ENCODE data around the gene NFIA. TPM values are rescaled to one million over a fixed set of nuclear protein-coding genes. Genes with fewer than 3 reads are reported as not detected.

NFIA gene
- total RNA-seq, 1 donor from 2014 or later: 16.2 TPM

- H3K4me1 Mint-ChIP-seq (ENCODE audit: unreplicated experiment): no peaks in the 10 kb centered on the region
- no peak for TF ChIP-seq CTCF (IDR thresholded peaks at IDR 0.05; ENCODE audit: unreplicated experiment)
- no peaks in the 10 kb centered on the region for H3K36me3 Mint-ChIP-seq (ENCODE audit: low read depth, unreplicated experiment)
- no peak overlapping the region for H3K4me3 Mint-ChIP-seq (ENCODE audit: unreplicated experiment)
- no peak for DNase-seq (ENCODE audit: low spot score)
- no peaks in the 10 kb centered on the region for H3K27me3 Mint-ChIP-seq (ENCODE audit: unreplicated experiment)
- H3K27ac Mint-ChIP-seq (ENCODE audit: unreplicated experiment): no peak overlapping the region
- H3K9me3 Mint-ChIP-seq (ENCODE audit: unreplicated experiment): no peaks in the 10 kb centered on the region
These were observed 144.6 kb downstream of the NFIA start for GRCh38 chr1:61226791-61227567.

DNA sequence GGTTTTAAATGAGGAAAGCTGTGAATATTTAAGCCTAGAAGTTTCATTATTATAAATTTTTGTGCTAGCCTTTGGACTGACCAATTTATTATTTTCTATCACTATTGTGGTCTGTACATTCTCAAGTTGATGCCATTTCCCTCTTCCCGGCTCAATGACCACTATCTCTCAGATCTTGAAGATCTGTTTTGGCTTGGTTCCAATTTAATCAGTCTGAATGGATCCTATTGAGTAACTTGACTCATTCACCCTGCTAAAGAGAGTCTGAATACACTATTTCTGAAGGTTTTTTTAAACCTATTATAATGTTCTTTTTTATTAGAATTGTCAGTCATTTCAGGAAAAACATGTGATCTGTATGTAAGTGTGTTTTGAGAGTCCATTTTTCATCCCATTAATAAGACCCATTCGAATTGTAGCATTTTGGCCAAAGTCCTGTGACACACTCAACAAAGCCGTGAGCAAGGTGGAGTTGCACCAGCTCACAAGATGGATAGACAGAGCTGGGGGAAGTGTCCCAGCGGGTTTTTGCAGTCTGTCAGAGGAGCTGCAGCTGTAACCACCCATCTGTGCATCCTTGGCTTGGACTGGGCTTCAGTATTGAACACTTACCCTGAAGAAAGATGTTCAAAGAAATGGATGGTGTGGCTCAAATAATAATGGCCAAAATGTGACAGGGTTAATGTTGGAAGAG is 145.6 kb downstream of the NFIA start:
- no peak overlapping the region for H3K27ac Mint-ChIP-seq (ENCODE audit: unreplicated experiment)
- H3K36me3 Mint-ChIP-seq (ENCODE audit: low read depth, unreplicated experiment): no peaks in the 10 kb centered on the region
- TF ChIP-seq CTCF (IDR thresholded peaks at IDR 0.05; ENCODE audit: unreplicated experiment): no peak
- H3K4me3 Mint-ChIP-seq (ENCODE audit: unreplicated experiment): no peak overlapping the region
- DNase-seq (ENCODE audit: low spot score): no peak
- H3K27me3 Mint-ChIP-seq (ENCODE audit: unreplicated experiment): no peaks in the 10 kb centered on the region
- no peaks in the 10 kb centered on the region for H3K9me3 Mint-ChIP-seq (ENCODE audit: unreplicated experiment)
- no peaks in the 10 kb centered on the region for H3K4me1 Mint-ChIP-seq (ENCODE audit: unreplicated experiment)

- Mint-ChIP-seq H3K4me1 (ENCODE audit: unreplicated experiment) (no peaks in the 10 kb centered on the region), H3K9me3 (ENCODE audit: unreplicated experiment) (no peaks in the 10 kb centered on the region), H3K36me3 (ENCODE audit: low read depth, unreplicated experiment) (peaks cover 4% of the 10 kb centered on the region), H3K27me3 (ENCODE audit: unreplicated experiment) (no peaks in the 10 kb centered on the region), H3K4me3 (ENCODE audit: unreplicated experiment) (no peak overlapping the region), H3K27ac (ENCODE audit: unreplicated experiment) (no peak overlapping the region)
- TF ChIP-seq CTCF (IDR thresholded peaks at IDR 0.05; ENCODE audit: unreplicated experiment): no peak
- no peak for DNase-seq (ENCODE audit: low spot score)
These were observed 148.2 kb downstream of the NFIA start for GRCh38 chr1:61230523-61230922.

GRCh38 chr1:61231795-61232194 is 149.4 kb downstream of the NFIA start:
- DNase-seq (ENCODE audit: low spot score): no peak
- no peak overlapping the region for H3K27ac Mint-ChIP-seq (ENCODE audit: unreplicated experiment)
- no peaks in the 10 kb centered on the region for H3K27me3 Mint-ChIP-seq (ENCODE audit: unreplicated experiment)
- no peaks in the 10 kb centered on the region for H3K9me3 Mint-ChIP-seq (ENCODE audit: unreplicated experiment)
- H3K36me3 Mint-ChIP-seq (ENCODE audit: low read depth, unreplicated experiment): peaks cover 4% of the 10 kb centered on the region
- H3K4me1 Mint-ChIP-seq (ENCODE audit: unreplicated experiment): no peaks in the 10 kb centered on the region
- TF ChIP-seq CTCF (IDR thresholded peaks at IDR 0.05; ENCODE audit: unreplicated experiment): no peak
- H3K4me3 Mint-ChIP-seq (ENCODE audit: unreplicated experiment): no peak overlapping the region

GRCh38 chr1:61233121-61233660 is 150.8 kb downstream of the NFIA start:
- no peaks in the 10 kb centered on the region for H3K9me3 Mint-ChIP-seq (ENCODE audit: unreplicated experiment)
- H3K4me1 Mint-ChIP-seq (ENCODE audit: unreplicated experiment): peaks cover 5% of the 10 kb centered on the region
- no peak for TF ChIP-seq CTCF (IDR thresholded peaks at IDR 0.05; ENCODE audit: unreplicated experiment)
- H3K36me3 Mint-ChIP-seq (ENCODE audit: low read depth, unreplicated experiment): peaks cover 4% of the 10 kb centered on the region
- H3K4me3 Mint-ChIP-seq (ENCODE audit: unreplicated experiment): no peak overlapping the region
- H3K27me3 Mint-ChIP-seq (ENCODE audit: unreplicated experiment): no peaks in the 10 kb centered on the region
- no peak overlapping the region for H3K27ac Mint-ChIP-seq (ENCODE audit: unreplicated experiment)
- DNase-seq (ENCODE audit: low spot score): no peak

Data from endothelial cell (in vitro differentiated cells).